ENCODE data around the gene MYH7.
"Not testable (repeated sequence)": the region's sequence is repeated elsewhere in the genome, so short reads cannot be mapped to it uniquely, and the experiment has no call there.

Gene MYH7

GRCh38 chr14:23406725-23407355, 28.6 kb downstream of the MYH7 start:
- no peak for DNase-seq (ENCODE audit: low read depth)

DNA sequence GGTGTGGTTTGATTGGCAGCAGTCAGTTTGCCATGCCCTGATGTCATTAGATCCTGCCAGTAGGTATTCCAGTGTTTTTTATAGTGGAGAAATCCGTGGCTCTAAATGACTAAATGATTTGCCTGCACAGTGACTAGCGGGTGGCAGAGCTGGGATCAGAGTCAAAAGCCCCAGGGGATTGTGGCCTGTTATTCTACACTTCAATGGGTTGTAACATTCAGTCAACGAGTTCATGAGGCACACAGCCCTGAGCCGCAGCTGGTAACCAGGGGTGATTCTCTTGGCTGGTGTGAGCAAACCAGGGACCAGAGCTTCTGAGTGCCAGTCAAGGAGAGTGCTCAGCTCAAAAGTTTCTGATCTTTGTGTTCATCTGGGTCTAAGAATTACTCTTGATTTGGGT, 29.2 kb downstream of the MYH7 start:
- DNase-seq (ENCODE audit: low read depth): no peak

DNA sequence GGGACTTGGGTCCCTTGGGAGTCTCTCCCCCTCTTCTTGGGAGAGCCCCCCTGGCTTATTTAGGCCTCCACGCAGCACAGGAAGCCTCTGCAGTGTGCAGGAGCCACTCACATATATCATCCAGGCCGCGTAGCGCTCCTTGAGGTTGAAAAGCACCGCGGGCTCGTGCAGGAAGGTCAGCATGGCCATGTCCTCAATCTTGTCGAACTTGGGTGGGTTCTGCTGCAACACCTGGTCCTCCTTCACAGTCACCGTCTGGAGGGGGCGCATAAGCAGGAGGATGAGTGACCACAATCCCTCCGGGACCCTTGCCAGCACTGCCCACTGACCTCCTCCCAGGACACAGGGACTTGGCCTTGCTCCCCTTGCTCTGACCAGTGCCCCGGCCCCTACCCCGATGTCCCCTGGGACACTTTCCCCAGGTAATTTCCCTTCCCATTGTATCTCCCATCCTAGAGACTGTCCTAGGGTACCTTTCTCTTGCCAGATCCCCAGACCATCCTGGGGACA, 29.9 kb downstream of the MYH7 start:
- no peak for DNase-seq (ENCODE audit: low read depth)

GRCh38 chr14:23405096-23405495, 30.4 kb downstream of the MYH7 start:
- DNase-seq (ENCODE audit: low read depth): no peak

- no peak for DNase-seq (ENCODE audit: low read depth)
Measured at GRCh38 chr14:23404331-23404900, 31.0 kb downstream of the MYH7 start.

DNA sequence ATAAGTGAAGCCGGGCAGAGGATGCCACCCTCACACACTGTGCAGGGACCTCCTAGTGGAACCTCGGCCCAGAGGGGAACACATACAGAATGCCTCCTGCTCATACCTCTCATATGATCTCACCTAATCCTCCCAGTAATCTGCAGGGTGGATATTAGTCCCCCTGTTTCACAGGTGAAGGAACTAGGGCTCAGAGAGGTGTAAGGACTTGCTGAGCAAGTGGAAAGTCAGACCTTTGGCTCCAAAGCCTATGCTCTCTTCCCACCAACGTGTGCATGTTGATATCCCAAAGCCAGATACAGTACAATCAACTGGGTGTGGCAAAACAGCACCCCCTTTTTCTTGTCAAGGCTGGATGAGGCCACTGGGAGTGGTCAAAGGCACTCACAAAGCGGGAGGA, 31.6 kb downstream of the MYH7 start:
- no peak for DNase-seq (ENCODE audit: low read depth)

GRCh38 chr14:23403139-23403438, 32.4 kb downstream of the MYH7 start:
- DNase-seq (ENCODE audit: low read depth): no peak

DNA sequence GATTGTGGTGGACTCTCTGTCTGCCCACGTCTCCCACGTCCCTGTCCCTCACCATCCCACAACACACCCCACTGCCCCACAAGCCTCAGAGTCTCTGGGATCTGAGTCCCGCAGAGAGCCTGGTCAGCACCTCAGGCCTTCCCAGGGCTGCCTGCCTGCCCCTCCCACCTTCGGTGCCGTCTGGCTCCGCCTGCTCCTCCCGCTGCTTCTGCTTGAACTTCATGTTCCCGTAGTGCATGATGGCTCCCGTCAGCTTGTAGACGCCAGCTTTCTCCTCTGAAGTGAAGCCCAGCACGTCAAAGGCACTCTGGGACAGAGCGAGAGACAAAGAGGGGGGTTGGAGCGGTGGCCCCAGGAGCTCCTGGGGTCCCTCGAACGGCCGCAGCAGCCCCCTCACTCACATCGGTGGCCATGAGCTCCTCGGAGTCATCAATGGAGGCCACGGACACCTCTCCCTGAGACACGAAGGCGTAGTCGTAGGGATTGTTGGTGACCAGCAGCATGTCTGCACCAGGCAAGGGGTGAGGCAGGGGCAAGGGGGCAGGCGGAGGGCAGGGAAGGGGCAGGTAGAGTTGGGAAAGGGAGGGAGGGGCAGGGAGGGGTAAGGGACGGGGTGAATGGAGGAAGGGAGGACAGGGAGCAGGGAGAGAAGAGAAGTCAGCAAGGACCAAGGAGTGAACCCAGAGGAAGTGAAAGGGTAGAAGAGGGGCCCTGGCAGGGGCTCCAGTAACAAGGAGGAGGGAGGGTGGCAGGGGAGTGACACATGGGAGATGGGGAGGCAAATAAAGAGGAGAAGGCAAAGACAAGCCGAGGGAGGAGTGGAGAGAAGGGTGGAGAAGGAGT, 32.9 kb downstream of the MYH7 start:
- DNase-seq (ENCODE audit: low read depth): no peak

DNA sequence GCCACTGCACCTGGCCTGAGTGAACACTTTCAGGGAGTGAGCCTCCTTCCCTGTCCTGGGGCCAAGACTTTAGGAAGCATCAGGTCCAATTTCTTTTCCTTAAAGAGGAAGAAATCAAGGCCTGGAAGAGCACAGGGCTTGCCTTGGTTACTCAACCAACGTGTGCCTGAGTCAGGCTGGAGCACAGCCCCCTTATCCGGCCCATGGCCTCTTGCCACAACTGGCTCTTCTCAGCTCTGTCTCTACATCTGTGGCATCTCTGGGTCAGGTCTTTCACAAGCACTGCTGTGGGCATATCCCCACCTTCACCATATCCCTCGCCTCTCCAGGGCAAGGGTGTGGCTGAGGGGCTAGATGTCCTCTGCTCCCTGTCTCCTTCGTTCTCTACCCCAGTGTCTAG, 34.2 kb downstream of the MYH7 start:
- DNase-seq (ENCODE audit: low read depth): no peak

DNA sequence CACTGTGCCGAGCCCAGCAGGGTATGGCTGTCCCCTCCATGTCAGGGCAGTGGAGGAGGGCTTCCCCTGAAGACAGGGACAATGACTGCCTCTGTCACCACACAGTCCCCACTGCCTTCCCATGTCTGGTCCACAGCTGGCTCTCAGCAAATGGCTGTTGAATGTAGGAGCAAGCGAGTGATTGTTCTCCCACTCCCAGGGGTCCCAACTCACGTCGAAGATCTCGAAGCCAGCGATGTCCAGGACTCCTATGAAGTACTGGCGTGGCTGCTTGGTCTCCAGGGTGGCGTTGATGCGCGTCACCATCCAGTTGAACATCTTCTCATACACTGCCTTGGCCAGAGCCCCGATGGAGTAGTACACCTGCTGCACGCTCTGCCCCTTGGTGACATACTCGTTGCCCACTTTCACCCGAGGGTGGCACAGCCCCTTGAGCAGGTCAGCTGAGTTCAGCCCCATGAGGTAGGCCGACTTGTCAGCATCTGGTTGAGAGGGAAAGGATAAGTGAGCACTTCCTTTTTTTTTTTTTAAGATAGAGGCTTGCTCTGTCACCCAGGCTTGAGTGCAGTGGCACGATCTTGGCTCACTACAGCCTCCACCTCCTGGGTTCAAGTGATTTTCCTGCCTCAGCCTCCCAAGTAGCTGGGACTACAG, 34.8 kb downstream of the MYH7 start:
- not testable (repeated sequence) for DNase-seq (ENCODE audit: low read depth)

- DNase-seq (ENCODE audit: low read depth): no peak
Measured at GRCh38 chr14:23399591-23399990, 35.9 kb downstream of the MYH7 start.

GRCh38 chr14:23399136-23399535, 36.3 kb downstream of the MYH7 start:
- DNase-seq (ENCODE audit: low read depth): no peak

DNA sequence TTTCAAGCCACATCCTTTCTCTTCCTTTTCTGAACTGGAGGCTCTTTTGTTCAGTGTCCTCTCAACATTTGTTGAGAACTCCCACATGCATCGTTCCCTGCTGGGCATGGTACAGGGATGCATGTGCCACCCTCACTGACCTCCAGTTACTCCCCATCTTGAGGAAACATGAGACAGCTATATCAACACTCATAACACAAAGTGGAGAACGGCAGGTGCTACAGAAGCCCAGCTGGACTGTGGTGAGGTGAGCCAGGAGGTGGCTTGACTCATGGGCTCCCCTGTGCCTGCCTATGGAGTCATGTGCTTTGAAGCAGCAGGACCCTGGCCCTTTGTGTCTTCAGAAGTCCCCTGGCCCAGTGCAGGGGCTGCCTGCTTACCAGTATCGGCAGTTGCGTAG, 37.1 kb downstream of the MYH7 start:
- DNase-seq (ENCODE audit: low read depth): no peak

DNA sequence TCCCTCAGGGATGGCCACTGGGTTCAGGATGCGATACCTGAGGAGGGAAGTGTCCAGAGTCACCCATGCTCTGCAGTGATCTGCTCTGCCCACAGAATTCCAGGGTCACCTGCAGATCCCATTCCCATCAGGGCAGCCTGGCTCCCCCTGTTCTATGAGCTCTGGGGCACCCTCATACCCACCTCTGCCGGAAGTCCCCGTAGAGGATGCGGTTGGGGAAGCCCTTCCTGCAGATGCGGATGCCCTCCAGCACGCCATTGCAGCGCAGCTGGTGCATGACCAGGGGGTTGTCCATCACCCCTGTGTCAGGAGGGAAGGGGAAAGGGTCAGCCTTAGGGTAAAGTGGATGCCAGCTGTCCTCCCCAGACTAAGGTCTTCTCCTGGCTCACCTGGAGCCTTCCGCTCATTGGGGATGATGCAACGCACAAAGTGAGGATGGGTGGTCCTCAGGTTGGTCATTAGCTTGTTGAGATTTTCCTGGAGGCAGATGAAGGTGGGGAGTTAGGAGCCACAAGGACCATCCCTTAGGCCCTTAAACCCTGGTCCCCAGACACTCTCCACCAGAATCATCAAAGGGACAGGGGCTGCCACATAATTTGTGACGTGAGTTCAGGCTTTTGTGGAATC, 38.6 kb downstream of the MYH7 start:
- no peak for DNase-seq (ENCODE audit: low read depth)

DNA sequence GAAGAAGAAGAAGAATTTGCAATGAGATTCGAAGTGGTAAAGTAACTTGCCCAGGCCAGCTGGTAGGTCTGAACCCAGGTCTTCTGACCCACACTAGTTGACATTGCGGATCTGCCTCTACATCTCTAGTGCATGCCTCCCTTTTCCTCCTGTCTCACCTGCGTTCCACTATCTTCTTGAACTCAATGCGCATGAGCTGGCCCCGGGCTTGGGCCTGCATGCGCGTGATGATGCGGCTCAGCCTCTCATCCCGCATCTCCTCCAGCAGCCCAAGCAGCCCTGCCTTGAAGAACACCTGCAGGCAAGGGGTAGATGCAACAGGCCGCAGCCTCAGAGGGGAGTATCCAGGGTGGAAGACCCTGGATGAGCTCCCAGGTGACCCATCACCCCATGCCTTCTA, 39.3 kb downstream of the MYH7 start:
- DNase-seq (ENCODE audit: low read depth): no peak

- DNase-seq (ENCODE audit: low read depth): no peak
Measured at GRCh38 chr14:23392613-23393012, 42.8 kb downstream of the MYH7 start.

DNA sequence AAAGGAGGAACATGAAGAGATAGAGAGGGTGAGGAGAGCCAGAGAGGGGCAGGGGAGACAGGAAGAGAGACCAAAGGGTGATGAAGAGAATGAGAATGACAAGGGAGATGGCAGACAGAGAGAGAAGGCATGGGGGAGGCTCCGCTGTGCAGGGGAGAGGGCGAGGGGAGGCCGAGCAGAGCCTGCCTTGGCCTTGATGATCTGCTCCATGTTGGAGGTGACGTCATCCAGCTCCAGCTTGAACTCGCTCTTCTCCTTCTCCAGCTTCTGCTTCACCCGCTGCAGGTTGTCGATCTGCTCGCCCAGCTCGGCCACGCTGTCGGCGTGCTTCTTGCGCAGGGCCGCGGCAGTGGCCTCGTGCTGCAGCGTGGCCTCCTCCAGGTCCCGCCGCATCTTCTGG, 45.6 kb downstream of the MYH7 start:
- DNase-seq (ENCODE audit: low read depth): not testable (repeated sequence)

DNA sequence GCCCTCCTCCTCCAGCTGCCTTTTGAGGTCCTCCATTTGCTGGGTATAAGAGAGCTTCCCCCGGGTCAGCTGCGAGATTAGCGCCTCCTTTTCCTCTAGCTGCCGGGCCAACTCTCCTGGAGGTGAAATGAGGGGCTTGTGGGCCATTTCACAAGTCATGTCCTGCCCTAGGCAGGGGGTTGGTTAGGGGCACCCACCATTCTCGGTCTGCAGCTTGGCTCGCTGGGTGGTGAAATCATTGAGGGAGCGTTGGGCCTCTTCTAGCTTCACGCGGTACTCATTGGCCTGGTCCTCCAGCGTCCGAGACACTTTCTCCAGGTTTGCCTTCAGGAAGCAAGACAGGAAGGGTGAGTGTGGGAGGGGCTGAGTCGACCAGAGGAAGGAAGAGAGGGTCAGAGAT, 46.1 kb downstream of the MYH7 start:
- DNase-seq (ENCODE audit: low read depth): no peak

DNA sequence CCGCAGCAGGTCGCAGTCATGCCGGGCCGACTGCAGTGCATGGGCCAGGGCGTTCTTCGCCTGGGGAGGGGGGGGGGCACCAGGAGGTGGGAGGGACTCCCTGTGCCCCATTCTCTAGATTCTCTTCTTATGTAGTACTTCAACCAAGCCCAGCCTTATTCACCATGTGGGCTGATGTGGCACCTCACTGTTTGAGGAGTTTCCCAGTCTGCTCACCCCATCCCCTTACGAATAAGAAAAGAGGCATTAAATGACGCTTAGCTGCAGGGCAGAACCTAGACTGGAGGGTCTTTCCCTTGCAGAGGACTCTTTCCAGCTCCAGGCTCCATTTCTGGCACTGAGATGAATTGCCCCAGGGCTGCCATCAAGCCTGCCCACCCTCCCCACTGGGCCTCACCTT, 46.5 kb downstream of the MYH7 start:
- DNase-seq (ENCODE audit: low read depth): no peak

DNA sequence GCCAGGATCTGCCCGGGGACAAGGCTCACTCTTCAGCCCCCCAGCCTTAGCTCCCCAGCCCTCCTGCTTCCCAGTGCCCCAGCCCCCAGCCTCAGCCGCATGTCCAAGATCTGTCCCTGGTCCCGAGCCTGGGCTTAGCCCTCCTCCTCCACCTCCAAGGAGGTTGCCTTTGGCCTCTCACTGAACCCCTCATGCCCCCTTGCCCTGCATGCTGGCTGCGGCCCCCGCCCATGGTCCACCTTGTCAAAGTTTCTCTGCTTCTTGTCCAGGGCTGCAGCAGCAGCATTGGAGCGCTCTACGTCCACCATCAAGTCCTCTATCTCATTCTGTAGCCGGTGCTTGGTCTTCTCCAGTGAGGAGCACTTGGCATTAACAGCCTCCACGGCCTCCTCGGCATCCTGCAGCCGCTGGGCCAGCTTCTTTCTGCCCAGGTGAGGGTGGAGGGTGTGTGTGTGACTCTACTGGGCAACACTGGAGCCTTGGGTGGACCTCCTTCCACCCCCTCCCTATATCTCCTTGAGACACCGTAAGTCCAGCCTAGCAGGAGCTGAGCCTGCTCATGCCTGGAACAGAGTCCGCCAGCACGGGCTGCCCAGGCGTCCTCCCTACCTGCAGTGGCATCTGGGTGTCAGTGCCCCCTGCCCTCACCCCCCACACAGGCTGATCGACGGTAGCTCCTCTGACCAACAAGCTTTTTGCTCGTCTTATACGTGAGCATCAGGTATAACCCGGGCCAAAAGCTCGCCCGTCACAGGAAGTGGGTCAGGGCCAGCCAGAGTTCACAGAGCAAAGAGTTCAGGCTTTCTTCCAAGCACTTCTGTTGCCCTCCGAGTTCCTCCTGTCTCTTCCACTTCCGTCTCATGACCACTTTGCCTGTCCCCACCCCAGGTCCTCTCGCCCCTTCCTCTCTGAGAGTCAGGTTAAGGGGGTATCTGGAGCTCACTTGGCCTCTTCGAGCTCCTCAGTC, 47.3 kb downstream of the MYH7 start:
- DNase-seq (ENCODE audit: low read depth): no peak

GRCh38 chr14:23386999-23387398, 48.5 kb downstream of the MYH7 start:
- no peak for DNase-seq (ENCODE audit: low read depth)

Data from non-pigmented ciliary epithelial cell (primary cell).